SU-DHL-6 (cell line): ENCODE measurements around the gene SRSF4.

ENCODE experiments used
- CTCF ChIP-seq: fragments of 200-600 bp; sonication (generic); IDR thresholded peaks from one replicate; pipeline ENCODE4 v1.5.1; 2017; ENCODE audit warnings: antibody characterized with exemption, mild to moderate bottlenecking, low read length, moderate library complexity; ENCODE audit not compliant: insufficient read depth, poor library complexity, severe bottlenecking
- EZH2phosphoT487 ChIP-seq: fragments of 200-600 bp; sonication (generic), shearing (Covaris generic); conservative IDR thresholded peaks from 2 replicates; pipeline ENCODE4 v1.6.1; 2018; ENCODE audit warnings: mild to moderate bottlenecking, antibody characterized with exemption, low read length, moderate library complexity, mixed read lengths

GRCh38 chr1:29148656-29149491 lies 32.8 kb downstream of the SRSF4 start:
- TF ChIP-seq CTCF (no peak), EZH2phosphoT487 (no peak)
